Adrenal gland (tissue), 5 donors: Measurements from ENCODE around the gene ZC3H18.

Experiments used
- POLR2A ChIP-seq, 2 donors: fragments of 450-650 bp; IDR thresholded peaks; one replicate each; pipeline ENCODE4 v1.6.1; 2017; ENCODE audit warnings: antibody characterized with exemption in 2 of 2, mild to moderate bottlenecking in 2 of 2, moderate library complexity in 1 of 2
- TF ChIP-seq, protein P1 (sequence below), 6 experiments: fragments of 450-650 bp in 4 of 6; fragments of 200-600 bp in 2 of 6; sonication (generic) in 1 of 6; IDR thresholded peaks; 1 replicate in 5 of 6; 2 replicates in 1 of 6; pipeline versions ENCODE4 v1.5.1 to v1.8.0; 2016 to 2021; ENCODE audit warnings: antibody characterized with exemption in 6 of 6, mild to moderate bottlenecking in 2 of 6, moderate library complexity in 1 of 6
- donor health status: DM: no; HTN: no; CAD: no.

DNA sequence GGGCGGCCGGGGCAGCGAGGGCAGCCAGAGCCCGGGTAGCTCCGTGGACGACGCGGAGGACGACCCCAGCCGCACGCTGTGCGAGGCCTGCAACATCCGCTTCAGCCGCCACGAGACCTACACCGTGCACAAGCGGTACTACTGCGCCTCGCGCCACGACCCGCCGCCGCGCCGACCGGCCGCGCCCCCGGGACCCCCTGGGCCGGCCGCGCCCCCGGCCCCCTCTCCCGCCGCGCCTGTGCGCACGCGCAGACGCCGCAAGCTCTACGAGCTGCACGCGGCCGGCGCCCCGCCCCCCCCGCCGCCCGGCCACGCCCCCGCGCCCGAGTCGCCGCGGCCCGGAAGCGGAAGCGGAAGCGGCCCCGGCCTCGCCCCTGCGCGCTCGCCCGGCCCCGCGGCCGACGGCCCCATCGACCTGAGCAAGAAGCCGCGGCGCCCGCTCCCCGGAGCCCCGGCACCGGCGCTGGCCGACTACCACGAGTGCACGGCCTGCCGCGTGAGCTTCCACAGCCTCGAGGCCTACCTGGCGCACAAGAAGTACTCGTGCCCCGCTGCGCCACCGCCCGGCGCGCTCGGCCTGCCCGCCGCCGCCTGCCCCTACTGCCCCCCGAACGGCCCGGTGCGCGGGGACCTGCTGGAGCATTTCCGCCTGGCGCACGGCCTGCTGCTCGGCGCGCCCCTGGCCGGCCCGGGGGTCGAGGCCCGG lies 36.1 kb upstream of the ZC3H18 start:
- TF ChIP-seq, protein P1, sequence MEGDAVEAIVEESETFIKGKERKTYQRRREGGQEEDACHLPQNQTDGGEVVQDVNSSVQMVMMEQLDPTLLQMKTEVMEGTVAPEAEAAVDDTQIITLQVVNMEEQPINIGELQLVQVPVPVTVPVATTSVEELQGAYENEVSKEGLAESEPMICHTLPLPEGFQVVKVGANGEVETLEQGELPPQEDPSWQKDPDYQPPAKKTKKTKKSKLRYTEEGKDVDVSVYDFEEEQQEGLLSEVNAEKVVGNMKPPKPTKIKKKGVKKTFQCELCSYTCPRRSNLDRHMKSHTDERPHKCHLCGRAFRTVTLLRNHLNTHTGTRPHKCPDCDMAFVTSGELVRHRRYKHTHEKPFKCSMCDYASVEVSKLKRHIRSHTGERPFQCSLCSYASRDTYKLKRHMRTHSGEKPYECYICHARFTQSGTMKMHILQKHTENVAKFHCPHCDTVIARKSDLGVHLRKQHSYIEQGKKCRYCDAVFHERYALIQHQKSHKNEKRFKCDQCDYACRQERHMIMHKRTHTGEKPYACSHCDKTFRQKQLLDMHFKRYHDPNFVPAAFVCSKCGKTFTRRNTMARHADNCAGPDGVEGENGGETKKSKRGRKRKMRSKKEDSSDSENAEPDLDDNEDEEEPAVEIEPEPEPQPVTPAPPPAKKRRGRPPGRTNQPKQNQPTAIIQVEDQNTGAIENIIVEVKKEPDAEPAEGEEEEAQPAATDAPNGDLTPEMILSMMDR (IDR thresholded peaks at IDR 0.05), result no peak
- peak; percentile 26 to 31 for TF ChIP-seq POLR2A (IDR thresholded peaks at IDR 0.05)
